Measurements from ENCODE around the gene DUSP15.

DUSP15 gene

GRCh38 chr20:31903627-31904386 is 33.5 kb upstream of the DUSP15 start:
- TF ChIP-seq CTCF (IDR thresholded peaks at IDR 0.05; ENCODE audit: insufficient read depth, low read length, poor library complexity, severe bottlenecking), result no peak
- no peak for TF ChIP-seq EZH2phosphoT487 (conservative IDR thresholded peaks at IDR 0.05; ENCODE audit: low read length)
- H3K36me3 ChIP-seq (ENCODE audit: low read length), result no peaks in the 10 kb centered on the region
- H2AFZ ChIP-seq (ENCODE audit: low read depth, low read length, severe bottlenecking), result no peak overlapping the region
- H3K4me3 ChIP-seq (ENCODE audit: insufficient read depth, low read length, poor library complexity, severe bottlenecking), result no peak overlapping the region
- H3K9ac ChIP-seq (ENCODE audit: low read length), result no peak overlapping the region
- H3F3A ChIP-seq (ENCODE audit: insufficient read depth), result no peaks in the 10 kb centered on the region
- no peaks in the 10 kb centered on the region for H3K79me2 ChIP-seq (ENCODE audit: insufficient read depth, low read length)
- H3K9me2 ChIP-seq (replicated peaks; ENCODE audit: insufficient read depth, low read length), result no peaks in the 10 kb centered on the region
- H3K9me3 ChIP-seq (ENCODE audit: insufficient read depth, low read length), result no peaks in the 10 kb centered on the region
- H3K27ac ChIP-seq (ENCODE audit: low read depth, low read length), result no peak overlapping the region
- no peaks in the 10 kb centered on the region for H3K27me3 ChIP-seq (ENCODE audit: low read length)
- no peaks in the 10 kb centered on the region for H4K20me1 ChIP-seq (ENCODE audit: low read depth, low read length)
- H3K4me2 ChIP-seq (ENCODE audit: low read depth, low read length, poor library complexity, severe bottlenecking), result no peak overlapping the region

GRCh38 chr20:31901615-31902014 is 31.3 kb upstream of the DUSP15 start:
- no peak overlapping the region for H3K4me2 ChIP-seq (ENCODE audit: low read depth, low read length, poor library complexity, severe bottlenecking)
- H2AFZ ChIP-seq (ENCODE audit: low read depth, low read length, severe bottlenecking), result no peak overlapping the region
- H3K27me3 ChIP-seq (ENCODE audit: low read length), result no peaks in the 10 kb centered on the region
- no peaks in the 10 kb centered on the region for H3K9me2 ChIP-seq (replicated peaks; ENCODE audit: insufficient read depth, low read length)
- H3K9ac ChIP-seq (ENCODE audit: low read length), result no peak overlapping the region
- H3K27ac ChIP-seq (ENCODE audit: low read depth, low read length), result no peak overlapping the region
- H3K9me3 ChIP-seq (ENCODE audit: insufficient read depth, low read length), result no peaks in the 10 kb centered on the region
- no peak for TF ChIP-seq CTCF (IDR thresholded peaks at IDR 0.05; ENCODE audit: insufficient read depth, low read length, poor library complexity, severe bottlenecking)
- no peak for TF ChIP-seq EZH2phosphoT487 (conservative IDR thresholded peaks at IDR 0.05; ENCODE audit: low read length)
- H3K79me2 ChIP-seq (ENCODE audit: insufficient read depth, low read length), result no peaks in the 10 kb centered on the region
- no peaks in the 10 kb centered on the region for H3F3A ChIP-seq (ENCODE audit: insufficient read depth)
- no peaks in the 10 kb centered on the region for H4K20me1 ChIP-seq (ENCODE audit: low read depth, low read length)
- H3K4me3 ChIP-seq (ENCODE audit: insufficient read depth, low read length, poor library complexity, severe bottlenecking), result no peak overlapping the region
- no peaks in the 10 kb centered on the region for H3K36me3 ChIP-seq (ENCODE audit: low read length)

GRCh38 chr20:31897541-31897940 is 27.2 kb upstream of the DUSP15 start:
- no peaks in the 10 kb centered on the region for H3K27me3 ChIP-seq (ENCODE audit: low read length)
- H3K9ac ChIP-seq (ENCODE audit: low read length), result no peak overlapping the region
- H3K9me3 ChIP-seq (ENCODE audit: insufficient read depth, low read length), result no peaks in the 10 kb centered on the region
- H3K27ac ChIP-seq (ENCODE audit: low read depth, low read length), result no peak overlapping the region
- no peak overlapping the region for H2AFZ ChIP-seq (ENCODE audit: low read depth, low read length, severe bottlenecking)
- no peaks in the 10 kb centered on the region for H3K36me3 ChIP-seq (ENCODE audit: low read length)
- no peaks in the 10 kb centered on the region for H3K79me2 ChIP-seq (ENCODE audit: insufficient read depth, low read length)
- no peaks in the 10 kb centered on the region for H4K20me1 ChIP-seq (ENCODE audit: low read depth, low read length)
- TF ChIP-seq CTCF (IDR thresholded peaks at IDR 0.05; ENCODE audit: insufficient read depth, low read length, poor library complexity, severe bottlenecking), result no peak
- no peak for TF ChIP-seq EZH2phosphoT487 (conservative IDR thresholded peaks at IDR 0.05; ENCODE audit: low read length)
- H3K4me3 ChIP-seq (ENCODE audit: insufficient read depth, low read length, poor library complexity, severe bottlenecking), result no peak overlapping the region
- H3K9me2 ChIP-seq (replicated peaks; ENCODE audit: insufficient read depth, low read length), result no peaks in the 10 kb centered on the region
- H3K4me2 ChIP-seq (ENCODE audit: low read depth, low read length, poor library complexity, severe bottlenecking), result no peak overlapping the region
- no peaks in the 10 kb centered on the region for H3F3A ChIP-seq (ENCODE audit: insufficient read depth)

Measured in SU-DHL-6 (cell line).